NCI-H1694 (cell line): ENCODE data around the gene RARA.
"Not testable (repeated sequence)": the region's sequence is repeated elsewhere in the genome, so short reads cannot be mapped to it uniquely, and the experiment has no call there.

ENCODE experiments used
- DNase-seq: peaks from one replicate; lab custom pipeline; 2025; lab: John Stamatoyannopoulos, UW

Gene RARA

GRCh38 chr17:40358323-40359038 is 49.5 kb downstream of the RARA start:
- DNase-seq = peak; percentile 92

DNA sequence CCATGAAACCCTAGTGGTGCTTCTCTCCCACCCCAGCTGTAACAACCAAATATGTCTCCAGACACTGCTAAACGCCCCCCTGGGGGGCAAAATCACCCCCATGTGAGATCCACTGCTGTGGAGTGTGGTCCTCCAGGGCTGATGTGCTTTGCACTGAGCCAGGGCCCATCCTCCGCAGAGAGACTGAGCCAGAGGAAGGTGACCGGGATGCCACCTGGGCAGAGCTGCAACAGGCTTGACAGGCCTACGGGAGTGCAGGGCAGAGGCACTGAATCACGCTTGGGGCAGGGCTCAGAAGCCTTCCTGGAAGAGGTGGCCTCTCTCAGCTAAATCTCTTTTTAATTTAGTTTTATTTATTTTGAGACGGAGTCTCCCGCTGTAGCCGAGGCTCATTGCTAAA is 51.1 kb downstream of the RARA start:
- no peak for DNase-seq

DNA sequence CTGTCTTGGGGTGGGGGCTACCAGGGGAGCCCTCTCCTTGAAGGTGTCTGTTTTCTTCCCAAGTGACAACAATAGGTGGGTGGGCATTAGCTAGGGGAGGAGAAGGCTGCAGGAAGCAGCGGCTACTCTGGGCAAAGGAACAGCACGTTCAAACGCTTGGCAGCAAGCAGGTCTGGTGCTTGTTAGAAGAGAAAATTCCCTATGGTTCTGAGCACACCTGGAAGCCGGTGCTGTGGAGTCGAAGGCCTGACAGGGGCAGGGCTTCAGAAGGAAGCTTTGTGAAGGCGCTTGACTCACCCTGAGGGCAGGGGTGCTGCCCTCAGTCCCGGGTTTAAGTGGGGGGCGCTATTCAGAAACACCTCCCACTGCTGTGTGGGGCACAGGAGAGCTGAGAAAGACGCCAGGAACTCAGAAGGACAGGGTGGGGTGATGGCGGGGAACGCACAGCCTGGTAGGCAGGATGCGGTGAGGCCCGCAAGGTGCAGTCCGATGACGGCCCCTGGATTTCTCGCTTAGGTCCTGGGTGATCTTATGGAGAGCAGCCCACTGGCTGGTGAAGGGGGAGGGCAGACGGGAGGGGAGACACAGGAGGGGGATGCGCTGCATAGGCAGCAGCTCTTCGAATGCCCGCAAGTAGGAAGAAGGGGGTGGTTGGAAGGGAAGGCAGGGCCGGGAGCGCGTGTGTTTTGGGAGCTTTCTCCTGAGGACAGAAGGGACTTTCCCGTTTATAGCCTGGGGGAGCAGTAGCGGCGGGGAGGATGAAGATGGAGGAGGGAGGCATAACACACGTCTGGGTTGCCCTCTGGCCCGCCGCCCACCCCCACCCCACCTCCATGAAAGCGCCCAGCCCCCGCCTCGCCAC is 52.3 kb downstream of the RARA start:
- no peak for DNase-seq

GRCh38 chr17:40361925-40362695 is 53.1 kb downstream of the RARA start:
- no peak for DNase-seq

- peak; percentile 56 for DNase-seq
These were observed 53.7 kb downstream of the RARA start for GRCh38 chr17:40362696-40363110.

DNA sequence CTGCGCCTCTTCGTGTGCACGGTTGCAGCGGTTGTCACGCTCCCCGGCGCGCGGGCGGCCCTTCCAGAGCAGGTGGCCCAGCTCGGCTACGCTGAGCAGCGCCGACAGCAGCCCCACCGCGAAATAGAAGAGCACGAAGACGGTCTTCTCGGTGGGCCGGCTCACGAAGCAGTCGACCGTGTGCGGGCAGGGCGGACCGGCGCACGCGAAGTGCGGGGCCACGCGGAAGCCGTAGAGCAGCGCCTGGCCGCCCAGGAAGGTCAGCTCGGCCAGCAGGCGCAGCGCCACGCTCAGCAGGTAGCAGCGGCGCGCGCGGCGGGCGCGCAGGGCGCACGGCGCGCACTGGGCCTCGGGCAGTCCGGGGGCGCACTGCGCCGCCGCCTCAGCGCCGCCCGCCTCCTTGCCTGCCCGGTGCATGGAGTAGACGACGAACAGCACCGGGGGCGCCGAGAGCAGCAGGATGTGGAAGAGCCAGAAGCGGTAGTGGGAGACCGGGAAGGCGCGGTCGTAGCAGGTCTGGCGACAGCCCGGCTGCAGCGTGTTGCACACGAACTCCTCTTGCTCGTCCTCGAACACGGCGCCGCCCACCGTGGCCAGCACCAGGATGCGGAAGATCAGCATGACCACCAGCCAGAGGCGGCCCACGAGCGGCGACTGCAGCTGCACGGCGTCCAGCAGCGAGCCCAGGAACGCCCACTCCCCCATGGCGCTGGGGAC is 54.3 kb downstream of the RARA start:
- DNase-seq = no peak

- DNase-seq = no peak
These were observed 55.3 kb downstream of the RARA start, which contains the start of gene GJD3 for GRCh38 chr17:40364121-40364861. GJD3 (minus strand) TSS chr17:40364737; CDS start chr17:40363815, 922 bp downstream.

GRCh38 chr17:40364906-40365305 is 55.9 kb downstream of the RARA start:
- DNase-seq = no peak

- no peak for DNase-seq
These were observed 57.3 kb downstream of the RARA start for GRCh38 chr17:40366076-40366860.

GRCh38 chr17:40366861-40367518 is 58.0 kb downstream of the RARA start:
- no peak for DNase-seq

- not testable (repeated sequence) for DNase-seq
These were observed 58.7 kb downstream of the RARA start for GRCh38 chr17:40367728-40368127.

GRCh38 chr17:40369923-40370322 is 60.9 kb downstream of the RARA start:
- DNase-seq = no peak

DNA sequence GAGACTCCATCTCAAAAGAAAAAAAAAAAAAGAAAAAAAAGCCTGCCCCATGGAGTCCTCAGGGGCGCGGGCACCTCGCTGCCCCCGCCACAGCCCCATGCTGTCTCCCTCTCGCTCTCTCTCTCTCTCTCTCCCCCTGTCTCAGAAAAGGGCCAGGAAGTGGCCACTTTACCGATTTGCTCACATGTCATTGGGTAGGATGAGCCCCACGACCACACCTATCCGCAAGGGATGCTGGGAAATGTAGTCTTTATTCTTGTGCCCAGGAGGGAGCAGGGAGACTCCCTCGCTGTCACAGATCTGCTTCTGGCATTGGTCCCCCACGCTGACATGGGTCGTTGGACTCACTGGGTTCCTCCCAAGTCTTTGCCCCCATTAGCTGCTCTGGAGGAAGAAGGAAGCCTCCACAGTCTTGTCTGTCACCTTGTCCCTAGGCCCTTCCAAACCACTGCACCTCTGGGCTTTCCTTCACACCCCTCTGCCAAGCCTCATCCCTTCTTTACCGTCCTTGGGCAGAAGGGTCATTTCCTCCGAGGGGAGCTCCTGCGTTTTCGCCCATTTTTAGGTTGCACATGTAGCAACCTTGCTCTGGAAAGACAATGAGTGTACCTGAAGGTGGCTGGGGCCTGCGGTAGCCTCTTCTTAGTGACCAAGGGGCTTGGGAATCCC is 62.4 kb downstream of the RARA start:
- no peak for DNase-seq

DNA sequence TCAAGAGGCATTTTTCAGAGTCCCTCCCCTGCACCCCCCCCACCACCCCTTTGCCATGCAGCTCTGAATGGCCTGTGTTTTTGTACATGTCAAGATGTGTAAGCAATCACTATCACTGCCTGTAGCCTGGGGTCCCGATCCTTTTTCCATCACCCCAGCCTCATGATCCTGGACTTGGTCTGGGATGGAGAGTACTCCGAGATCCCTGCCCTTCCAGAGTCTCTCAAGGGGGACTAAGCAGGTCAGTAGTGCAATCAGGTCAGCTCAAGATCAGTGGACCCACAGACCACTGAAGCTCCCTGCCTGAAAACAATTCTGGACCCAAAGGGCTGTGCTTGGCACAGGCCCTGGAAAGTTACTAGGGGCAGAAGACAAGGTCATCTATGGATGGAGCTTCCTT is 63.1 kb downstream of the RARA start:
- no peak for DNase-seq

GRCh38 chr17:40372644-40373043 is 63.7 kb downstream of the RARA start:
- DNase-seq = not testable (repeated sequence)

DNA sequence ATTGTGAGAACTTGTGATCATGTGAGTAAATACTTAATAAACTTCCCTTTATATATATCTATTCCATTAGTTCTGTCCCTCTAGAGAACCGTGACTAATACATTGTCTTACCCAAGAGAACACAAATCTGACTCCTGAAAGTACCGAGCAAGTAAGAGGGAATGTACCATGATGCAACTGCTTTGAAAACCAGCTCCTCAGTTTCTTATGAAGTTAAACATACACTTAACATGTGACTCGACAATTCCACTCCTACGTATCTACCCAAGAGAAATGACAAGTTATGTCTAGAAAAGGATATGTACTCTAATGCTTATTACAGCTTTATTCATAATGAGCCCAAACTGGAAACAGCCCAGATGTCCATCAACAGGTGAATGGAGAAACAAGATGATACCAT is 64.3 kb downstream of the RARA start:
- no peak for DNase-seq

DNA sequence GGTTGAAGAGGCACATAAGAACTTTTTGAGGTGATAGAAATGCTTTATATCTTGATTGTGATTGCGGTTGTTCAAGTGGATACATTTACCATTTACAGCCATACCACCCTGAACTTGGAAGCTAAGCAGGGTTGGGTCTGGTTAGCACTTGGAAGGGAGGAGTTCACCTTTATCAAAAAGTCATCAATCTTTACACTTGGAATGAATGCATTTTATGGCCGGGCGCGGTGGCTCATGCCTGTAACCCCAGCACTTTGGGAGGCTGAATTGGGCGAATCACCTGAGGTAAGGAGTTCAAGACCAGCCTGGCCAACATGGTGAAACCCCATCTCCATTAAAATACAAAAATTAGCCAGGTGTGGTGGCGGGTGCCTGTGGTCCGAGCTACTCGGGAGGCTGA is 65.0 kb downstream of the RARA start:
- no peak for DNase-seq

DNA sequence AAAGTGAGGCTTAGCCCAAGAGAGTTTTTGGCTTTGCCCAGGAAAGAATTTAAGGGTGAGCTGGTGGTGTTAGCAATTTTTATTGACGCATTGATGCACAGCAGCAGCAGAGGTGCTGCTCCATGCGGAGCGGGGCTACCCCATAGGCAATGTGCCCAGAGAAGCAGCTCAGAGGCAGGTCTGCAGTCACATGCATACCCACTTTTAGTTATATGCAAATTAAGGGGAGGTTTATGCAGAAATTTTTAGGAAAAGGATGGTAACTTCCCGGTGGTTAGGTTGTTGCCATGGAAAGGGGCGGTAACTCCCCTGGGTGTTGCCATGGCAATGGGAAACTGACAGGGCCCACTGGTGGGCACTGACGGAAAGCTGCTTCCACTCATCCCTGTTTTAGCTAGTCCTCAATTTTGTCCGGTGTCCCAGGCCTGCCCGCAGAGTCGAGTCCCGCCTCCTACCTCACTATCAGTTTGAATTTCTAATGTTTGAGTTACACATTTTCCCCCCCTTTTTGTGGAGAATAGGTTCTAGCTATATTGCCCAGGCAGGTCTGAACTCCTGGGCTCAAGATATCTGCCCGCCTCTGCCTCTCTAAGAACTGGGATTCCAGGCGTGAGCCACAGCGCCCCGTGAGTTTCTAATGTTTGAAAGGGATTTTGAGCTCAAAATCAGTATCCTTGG is 66.0 kb downstream of the RARA start:
- no peak for DNase-seq

GRCh38 chr17:40375786-40376185 is 66.8 kb downstream of the RARA start:
- not testable (repeated sequence) for DNase-seq
